ENCODE results near the gene WWC1.
"Not testable (repeated sequence)": the region's sequence is repeated elsewhere in the genome, so short reads cannot be mapped to it uniquely, and the experiment has no call there.

The WWC1 gene

DNA sequence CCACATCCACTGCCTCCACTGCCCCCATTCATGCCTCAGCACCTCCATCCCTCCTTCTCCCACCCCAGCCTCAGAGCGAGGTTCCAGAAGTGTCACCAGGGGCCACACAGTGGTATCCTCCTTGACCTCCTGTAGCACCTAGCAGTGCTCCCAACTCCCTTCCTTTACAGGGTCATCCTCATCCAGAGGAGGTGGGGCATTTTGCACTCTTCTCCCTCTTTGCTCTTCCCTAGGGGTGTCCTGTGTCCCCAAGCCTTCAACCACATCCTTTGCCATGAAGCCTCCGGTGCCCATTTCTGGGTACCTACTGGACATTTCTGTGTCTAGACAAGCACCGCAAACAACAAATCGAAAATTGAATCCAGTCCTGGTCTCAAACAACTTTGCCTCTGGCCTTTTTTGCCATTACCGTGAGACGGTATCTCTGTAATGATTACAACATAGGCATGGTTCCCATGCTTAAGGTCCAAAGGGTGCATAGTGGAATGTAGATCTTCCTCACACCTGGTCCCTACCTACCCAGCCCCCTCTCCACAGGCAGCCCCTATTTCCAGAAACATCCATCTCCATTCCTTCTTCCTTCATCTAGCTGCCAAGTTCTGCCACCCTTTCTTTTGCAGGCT, 17.6 kb downstream of the WWC1 start:
- no peak for DNase-seq (ENCODE audit: low read depth in 2 of 2)

GRCh38 chr5:168310541-168310940, 19.1 kb downstream of the WWC1 start:
- DNase-seq (ENCODE audit: low read depth in 2 of 2), result not testable (repeated sequence)

GRCh38 chr5:168311061-168311566, 19.7 kb downstream of the WWC1 start:
- no peak for DNase-seq (ENCODE audit: low read depth in 2 of 2)

DNA sequence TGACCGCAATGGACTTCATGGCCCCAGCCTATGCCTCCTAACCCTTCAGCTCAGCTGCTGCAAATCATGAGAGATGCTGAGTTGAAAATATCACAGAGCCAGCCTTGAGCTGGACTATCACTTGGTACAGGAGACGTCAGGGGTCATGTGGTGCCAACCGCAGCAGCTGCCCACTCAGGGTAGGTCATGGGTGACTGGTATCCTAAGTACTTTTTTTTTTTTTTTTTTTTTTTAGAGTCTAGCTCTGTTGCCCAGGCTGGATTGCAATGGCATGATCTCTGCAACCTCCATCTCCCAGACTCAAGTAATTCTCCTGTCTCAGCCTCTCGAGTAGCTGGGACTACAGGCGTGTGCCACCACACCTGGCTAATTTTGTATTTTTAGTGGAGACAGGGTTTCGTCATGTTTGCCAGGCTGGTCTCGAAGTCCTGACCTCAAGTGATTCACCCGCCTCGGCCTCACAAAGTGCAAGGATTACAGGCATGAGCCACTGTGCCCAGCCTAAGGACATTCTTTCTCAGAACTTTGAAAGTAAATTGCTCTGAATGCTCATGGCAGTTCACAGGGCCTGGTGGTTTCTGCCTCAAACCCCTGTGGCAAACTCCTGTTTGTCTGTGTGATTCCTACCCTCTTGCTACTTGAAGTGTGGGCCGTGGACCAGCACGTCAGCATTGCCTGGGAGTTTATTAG, 21.3 kb downstream of the WWC1 start:
- DNase-seq (ENCODE audit: low read depth in 2 of 2), result no peak

DNA sequence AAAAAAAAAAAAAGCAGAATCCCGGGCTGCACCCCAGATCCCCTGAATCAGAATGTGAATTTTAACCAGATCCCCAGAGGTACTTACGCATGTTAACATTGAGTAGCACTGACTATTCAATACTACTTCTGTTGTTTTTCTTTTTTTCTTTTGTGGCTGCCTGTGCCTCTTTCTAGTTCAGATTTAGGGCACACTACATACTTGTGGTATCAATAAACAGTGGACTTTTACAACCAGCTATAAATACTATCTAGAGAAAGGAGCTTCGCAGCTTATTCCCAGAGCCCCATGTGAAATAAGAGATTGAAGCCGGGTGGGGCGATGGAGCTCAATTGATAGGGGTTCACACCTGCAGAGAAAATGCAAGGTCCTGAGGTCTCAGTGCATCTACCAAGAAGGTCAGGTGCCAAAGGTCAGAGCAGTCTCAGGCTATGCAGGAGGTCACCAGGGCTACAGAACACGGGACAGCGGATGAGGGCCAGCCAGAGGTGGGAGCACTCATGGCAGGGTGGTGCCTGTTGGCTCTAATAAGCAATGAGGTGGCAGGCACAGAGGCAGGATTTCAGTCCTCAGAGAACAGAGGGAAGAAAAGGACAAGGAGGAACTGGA, 22.3 kb downstream of the WWC1 start:
- no peak for DNase-seq (ENCODE audit: low read depth in 2 of 2)

DNA sequence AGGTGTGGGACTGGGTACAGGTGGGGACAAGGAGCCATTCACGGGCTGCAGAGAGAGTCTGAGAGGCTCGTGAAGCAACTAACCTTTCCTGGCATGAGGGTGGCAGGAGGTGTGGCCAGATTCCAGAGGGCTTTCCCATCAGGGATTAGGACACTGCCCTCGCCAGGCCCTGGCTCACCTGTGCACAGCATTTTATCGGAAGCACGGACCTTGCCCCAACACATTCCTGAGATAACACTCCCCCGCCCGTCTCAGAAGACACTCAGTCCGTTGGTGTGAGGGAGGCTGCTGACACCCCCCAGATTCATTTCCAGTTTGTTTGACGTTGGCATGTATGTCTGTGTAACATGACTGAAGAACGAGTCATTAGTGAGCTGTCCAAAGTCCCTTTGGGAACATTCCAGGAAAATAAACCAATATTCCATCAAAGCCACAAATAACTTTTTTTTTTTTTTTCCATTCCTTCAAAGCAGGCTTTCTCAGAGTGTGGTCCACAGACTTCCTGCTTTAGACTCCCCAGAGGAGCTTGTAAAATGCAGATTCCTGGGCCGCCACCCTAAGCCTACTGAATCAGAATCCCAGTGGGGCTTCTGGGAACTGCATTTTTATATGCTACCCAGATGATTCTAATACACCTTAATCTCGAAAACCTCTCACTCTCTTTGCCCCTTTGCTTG, 23.4 kb downstream of the WWC1 start:
- no peak for DNase-seq (ENCODE audit: low read depth in 2 of 2)

GRCh38 chr5:168315416-168316138, 24.1 kb downstream of the WWC1 start:
- no peak for DNase-seq (ENCODE audit: low read depth in 2 of 2)

DNA sequence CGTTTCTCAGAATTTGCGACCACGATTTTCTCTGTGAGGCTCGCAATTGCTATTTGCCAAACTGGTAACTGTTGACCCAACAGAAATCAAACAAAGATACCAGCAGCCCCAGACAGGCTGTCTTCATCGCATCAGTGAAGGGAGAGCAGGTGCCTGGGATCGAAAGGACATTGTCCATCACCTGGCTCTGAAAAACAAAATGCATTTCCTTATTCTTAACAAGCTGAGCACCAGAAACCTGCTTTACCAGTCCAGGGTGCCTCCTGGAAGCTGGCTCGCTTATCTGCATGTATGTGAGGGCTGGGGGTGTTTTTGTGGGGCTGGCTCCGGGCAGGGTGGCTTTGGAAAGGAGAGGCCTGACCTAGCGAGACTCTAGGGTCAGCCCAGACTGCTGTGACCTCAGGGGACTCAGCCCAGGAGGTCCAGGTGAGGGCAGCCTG, 24.7 kb downstream of the WWC1 start:
- no peak for DNase-seq (ENCODE audit: low read depth in 2 of 2)

GRCh38 chr5:168317096-168317520, 25.7 kb downstream of the WWC1 start:
- no peak for DNase-seq (ENCODE audit: low read depth in 2 of 2)

DNA sequence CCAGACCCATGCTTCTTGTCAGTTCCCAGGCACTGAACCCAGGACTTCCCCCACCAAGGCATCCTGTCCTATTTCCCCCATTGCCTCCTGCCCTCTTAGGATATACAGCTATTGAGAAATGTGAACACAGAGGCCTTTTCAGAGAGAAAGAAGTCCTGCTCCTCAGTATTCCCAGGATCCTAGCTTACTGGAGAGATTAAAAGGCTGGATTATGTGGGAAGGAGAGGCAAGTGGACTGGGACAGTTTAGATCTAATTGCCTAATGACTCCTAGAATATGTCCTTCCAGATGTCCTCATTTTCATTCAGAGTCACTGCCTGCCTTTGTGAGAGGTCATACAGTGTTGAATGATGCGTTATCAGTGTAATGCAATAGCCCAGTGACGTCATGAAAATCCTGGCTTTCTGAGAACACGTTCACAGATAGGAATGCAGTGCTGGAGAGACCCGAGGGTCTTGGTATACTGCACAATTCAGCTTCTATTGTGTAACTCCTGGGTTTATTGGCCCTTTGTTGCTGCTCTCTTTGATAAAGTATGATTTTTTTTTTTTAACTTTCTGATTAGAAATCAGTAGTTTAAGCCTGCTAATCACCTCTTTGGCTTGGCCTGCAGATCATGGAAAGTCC, 26.2 kb downstream of the WWC1 start:
- DNase-seq (ENCODE audit: low read depth in 2 of 2), result no peak

DNA sequence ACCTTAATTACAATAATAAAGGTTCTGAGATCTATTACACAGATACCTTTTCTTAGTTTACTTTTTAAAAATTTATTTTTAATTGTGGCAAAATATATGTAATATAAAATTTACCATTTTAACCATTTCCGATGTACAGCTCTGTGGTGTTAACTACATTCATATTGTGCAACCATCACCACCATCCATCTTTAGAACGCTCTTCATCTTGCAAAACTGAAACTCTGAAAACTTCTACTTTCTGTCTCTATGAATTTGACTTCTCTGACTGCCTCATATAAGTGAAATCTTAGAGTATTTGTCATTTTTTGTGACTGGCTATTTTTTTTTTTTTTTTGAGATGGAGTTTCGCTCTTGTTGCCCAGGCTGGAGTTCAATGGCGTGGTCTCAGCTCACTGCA, 26.8 kb downstream of the WWC1 start:
- no peak for DNase-seq (ENCODE audit: low read depth in 2 of 2)

- no peak for DNase-seq (ENCODE audit: low read depth in 2 of 2)
These were observed 28.3 kb downstream of the WWC1 start for GRCh38 chr5:168319774-168320173.

DNA sequence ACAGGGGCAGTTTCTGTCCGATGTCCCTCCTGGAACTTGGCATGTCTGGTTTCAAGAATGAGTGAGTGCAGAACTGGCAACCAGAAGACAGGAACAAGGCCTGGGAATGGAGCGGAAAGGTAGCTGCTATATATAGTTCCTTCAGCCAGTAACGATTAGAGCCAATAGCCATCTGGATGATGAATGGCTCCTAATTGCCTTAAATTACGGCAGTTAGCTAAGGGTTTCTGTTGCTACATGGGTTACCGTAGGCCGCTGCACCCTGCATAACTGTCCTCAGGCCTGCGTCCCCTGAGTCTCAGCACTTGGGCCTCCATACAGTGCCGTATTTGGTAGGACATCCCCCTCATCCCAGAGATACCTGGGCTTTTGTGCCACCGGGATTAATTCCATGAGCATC, 29.4 kb downstream of the WWC1 start:
- no peak for DNase-seq (ENCODE audit: low read depth in 2 of 2)

GRCh38 chr5:168324859-168325630, 33.6 kb downstream of the WWC1 start:
- no peak for DNase-seq (ENCODE audit: low read depth in 2 of 2)

DNA sequence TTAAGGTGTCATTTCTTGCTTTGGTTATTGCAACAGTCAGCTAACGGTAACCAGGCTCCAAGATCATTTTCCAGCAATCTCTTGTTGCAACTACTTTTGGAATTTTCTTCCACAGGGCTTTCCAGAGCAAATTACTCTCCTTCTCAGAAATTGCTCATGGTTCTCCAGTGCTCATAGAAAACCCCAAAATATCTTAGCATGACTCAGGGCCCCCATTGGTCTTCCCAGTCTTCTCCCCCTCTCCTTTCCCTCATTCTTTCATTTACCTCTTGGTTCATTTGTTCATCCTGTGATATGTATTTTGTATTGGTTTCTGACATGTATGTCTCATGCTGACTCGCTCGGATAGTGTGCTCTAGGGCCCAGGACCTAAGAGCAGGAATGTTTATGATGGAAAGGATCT, 35.6 kb downstream of the WWC1 start:
- DNase-seq (ENCODE audit: low read depth in 2 of 2), result no peak

GRCh38 chr5:168327451-168327850, 36.0 kb downstream of the WWC1 start:
- DNase-seq (ENCODE audit: low read depth in 2 of 2), result no peak

GRCh38 chr5:168327994-168328393, 36.5 kb downstream of the WWC1 start:
- DNase-seq (ENCODE audit: low read depth in 2 of 2), result no peak

- no peak for DNase-seq (ENCODE audit: low read depth in 2 of 2)
These were observed 37.4 kb downstream of the WWC1 start for GRCh38 chr5:168328814-168329213.

GRCh38 chr5:168329302-168329701, 37.9 kb downstream of the WWC1 start:
- no peak for DNase-seq (ENCODE audit: low read depth in 2 of 2)

GRCh38 chr5:168332042-168332441, 40.6 kb downstream of the WWC1 start:
- DNase-seq (ENCODE audit: low read depth in 2 of 2), result no peak

- no peak for DNase-seq (ENCODE audit: low read depth in 2 of 2)
These were observed 42.8 kb downstream of the WWC1 start for GRCh38 chr5:168334280-168334679.
